GM12878 (cell line): Measurements from ENCODE around the gene BAHD1. TPM values are rescaled to one million over a fixed set of nuclear protein-coding genes. Genes with fewer than 3 reads are reported as not detected.

Experiments
- ATAC-seq: fragments of 200-7000 bp; cut with Tn5 transposase; 3 replicates; pipeline ENCODE4 v1.9.1; 2020; ENCODE audit warnings: mild to moderate bottlenecking, moderate library complexity
- BruUV-seq: library from RNA; stranded (reverse); fragments of 400-500 nt; replicated peaks from 2 replicates; lab custom pipeline; 2021; lab: Mats Ljungman, UMichigan
- CTCF ChIA-PET: fragments of 300-600 bp; sonication (Branson Sonifier 250); formaldehyde crosslinking; extraction: SDS; loops from one replicate; lab custom pipeline; 2021; ENCODE audit warnings: inconsistent platforms; lab: Yijun Ruan, JAX
- POLR2A ChIA-PET: fragments of 350-600 bp; formaldehyde crosslinking; extraction: SDS; loops from one replicate; lab custom pipeline; 2021; ENCODE audit warnings: inconsistent platforms; lab: Charles Lee
- RAD21 ChIA-PET: fragments of 300-600 bp; sonication (Branson Sonifier 250); formaldehyde crosslinking; loops from one replicate; lab custom pipeline; 2023; ENCODE audit warnings: antibody characterized with exemption; ENCODE audit not compliant: unreplicated experiment; lab: Charles Lee
- SMC1A ChIA-PET: fragments of 300-600 bp; sonication (Branson Sonifier 250); formaldehyde crosslinking; loops from one replicate; lab custom pipeline; 2023; ENCODE audit not compliant: unreplicated experiment, uncharacterized antibody; lab: Charles Lee
- DNase-seq: peaks from one replicate; pipeline ENCODE4 v3.0.0-alpha.2; 2011; ENCODE audit warnings: low read depth, low spot score
- FAIRE-seq: peaks from 3 replicates; lab custom pipeline; 2011; peaks lifted over from hg19 to GRCh38; lab: Jason Lieb, UNC
- H2AFZ ChIP-seq: 2 replicates; pipeline ENCODE4 v1.6.0; 2011; ENCODE audit warnings: low read depth, low read length, control low read depth; ENCODE audit not compliant: control insufficient read depth
- H3K27ac ChIP-seq: 2 replicates; pipeline ENCODE4 v1.5.1; 2011; ENCODE audit warnings: control low read depth; ENCODE audit not compliant: control insufficient read depth, insufficient read depth
- H3K27me3 ChIP-seq, 2 experiments: replicated peaks in 1 of 2; 2 replicates each; pipeline versions ENCODE4 v1.6.0 to v1.6.1; 2011; ENCODE audit warnings: low read length in 1 of 2; ENCODE audit not compliant: control insufficient read depth in 2 of 2, insufficient read depth in 2 of 2
- H3K36me3 ChIP-seq, 2 experiments: 2 replicates each; pipeline ENCODE4 v1.5.1; 2011; ENCODE audit warnings: low read length in 1 of 2; ENCODE audit not compliant: control insufficient read depth in 2 of 2, insufficient read depth in 2 of 2
- H3K4me1 ChIP-seq: 2 replicates; pipeline ENCODE4 v1.6.1; 2011; ENCODE audit warnings: mild to moderate bottlenecking, low read length, moderate library complexity, mixed read lengths; ENCODE audit not compliant: control insufficient read depth, insufficient read depth
- H3K4me2 ChIP-seq: 2 replicates; pipeline ENCODE4 v1.6.0; 2011; ENCODE audit warnings: control low read depth; ENCODE audit not compliant: control insufficient read depth, insufficient read depth
- H3K4me3 ChIP-seq: fragments of 200-600 bp; sonication (generic); 2 replicates; pipeline ENCODE4 v1.5.1; 2016
- H3K79me2 ChIP-seq: 2 replicates; pipeline ENCODE4 v1.6.0; 2011; ENCODE audit warnings: low read length; ENCODE audit not compliant: control insufficient read depth, insufficient read depth
- H3K9ac ChIP-seq: 2 replicates; pipeline ENCODE4 v1.8.0; 2011; ENCODE audit warnings: low read length, control low read depth, mixed read lengths; ENCODE audit not compliant: control insufficient read depth, insufficient read depth
- H3K9me3 ChIP-seq: replicated peaks from 3 replicates; pipeline ENCODE4 v1.5.1; 2011; ENCODE audit warnings: mild to moderate bottlenecking, low read length; ENCODE audit not compliant: control insufficient read depth, insufficient read depth
- H4K20me1 ChIP-seq: 2 replicates; pipeline ENCODE4 v1.6.0; 2011; ENCODE audit not compliant: control insufficient read depth, insufficient read depth
- ATF7 ChIP-seq: fragments of 450-650 bp; IDR thresholded peaks from 2 replicates; pipeline ENCODE4 v1.6.1; 2016; ENCODE audit warnings: low read depth, mild to moderate bottlenecking
- DPF2 ChIP-seq: fragments of 450-650 bp; IDR thresholded peaks from 2 replicates; pipeline ENCODE4 v1.6.1; 2017; ENCODE audit warnings: mild to moderate bottlenecking
- ETV6 ChIP-seq, 2 experiments: fragments of 450-650 bp in 1 of 2; IDR thresholded peaks in 1 of 2; conservative IDR thresholded peaks in 1 of 2; 2 replicates each; pipeline ENCODE4 v1.6.1; 2014; ENCODE audit warnings: antibody characterized with exemption in 1 of 2, borderline replicate concordance in 1 of 2, low read depth in 1 of 2, mild to moderate bottlenecking in 1 of 2, moderate library complexity in 1 of 2
- KDM1A ChIP-seq: fragments of 200-600 bp; sonication (generic); IDR thresholded peaks from 2 replicates; pipeline ENCODE4 v1.6.1; 2016; ENCODE audit warnings: borderline replicate concordance
- MEF2B ChIP-seq: fragments of 450-650 bp; IDR thresholded peaks from 2 replicates; pipeline ENCODE4 v1.6.1; 2018; ENCODE audit warnings: mild to moderate bottlenecking, moderate library complexity; ENCODE audit not compliant: partially characterized antibody, poor library complexity, severe bottlenecking
- MTA2 ChIP-seq: fragments of 450-650 bp; IDR thresholded peaks from 2 replicates; pipeline ENCODE4 v1.6.1; 2016; ENCODE audit warnings: low read depth, mild to moderate bottlenecking, moderate library complexity
- NR2F1 ChIP-seq: fragments of 450-650 bp; conservative IDR thresholded peaks from 2 replicates; pipeline ENCODE4 v1.6.1; 2017; ENCODE audit warnings: mild to moderate bottlenecking
- RUNX3 ChIP-seq: IDR thresholded peaks from 2 replicates; pipeline ENCODE4 v1.6.1; 2012; ENCODE audit warnings: low read length, inconsistent platforms
- SKIL ChIP-seq: fragments of 450-650 bp; IDR thresholded peaks from 2 replicates; pipeline ENCODE4 v1.6.1; 2017; ENCODE audit warnings: mild to moderate bottlenecking, low read depth, inconsistent platforms; ENCODE audit not compliant: poor library complexity, severe bottlenecking
- SUPT20H ChIP-seq: IDR thresholded peaks from 2 replicates; pipeline ENCODE4 v1.6.1; 2011; ENCODE audit warnings: low read depth, mild to moderate bottlenecking, low read length, moderate library complexity, borderline replicate concordance; ENCODE audit not compliant: control insufficient read depth
- TAF1 ChIP-seq: IDR thresholded peaks from 2 replicates; pipeline ENCODE4 v1.6.1; 2011; ENCODE audit warnings: mild to moderate bottlenecking, low read depth, low read length, borderline replicate concordance
- ZBED1 ChIP-seq: IDR thresholded peaks from 2 replicates; pipeline ENCODE4 v1.6.1; 2016; ENCODE audit warnings: borderline replicate concordance
- ZBTB40 ChIP-seq: fragments of 450-650 bp; IDR thresholded peaks from 2 replicates; pipeline ENCODE4 v1.6.1; 2016; ENCODE audit warnings: mild to moderate bottlenecking, moderate library complexity, borderline replicate concordance
- ZNF384 ChIP-seq: IDR thresholded peaks from 2 replicates; pipeline ENCODE4 v1.6.1; 2012; ENCODE audit warnings: low read depth, mild to moderate bottlenecking, low read length, improper control_type of control experiment, borderline replicate concordance
- WGBS: methylation state at CpG from one replicate; pipeline ENCODE4 v1.1.6; 2016; ENCODE audit warnings: low lambda C conversion rate; ENCODE audit not compliant: insufficient replicate concordance, insufficient coverage; ENCODE audit errors: missing lambda C conversion rate; 5-methylcytosine and 5-hydroxymethylcytosine counted together
- in situ Hi-C: fragments of 300-500 bp; cut with MboI; formaldehyde crosslinking; loops from 9 replicates; pipeline ENCODE4 v1.14.3; 2018; ENCODE audit warnings: mixed read lengths
- intact Hi-C: fragments of 100-400 bp; cut with micrococcal nuclease; formaldehyde crosslinking; loops from one replicate; pipeline ENCODE4 v1.14.2; 2022; ENCODE audit not compliant: unreplicated experiment
- polyA plus RNA-seq, 11 experiments: library from polyadenylated mRNA; depleted of rRNA in 4 of 11; unstranded in 6 of 11; stranded (reverse) in 5 of 11; fragments of >200 nt; fragmentation: Nextera tagmentation in 4 of 11; fragmentation: Illumina TruSeq in 1 of 11; extraction: Ambion mirVana in 4 of 11; extraction: Trizol in 1 of 11; gene quantifications; 1 replicate in 1 of 11; 2 replicates in 10 of 11; pipeline versions ENCODE4 v1.2.1 to v1.2.3, GENCODE V29; 2011 to 2016; ENCODE audit warnings: inconsistent platforms in 2 of 11, missing spikeins in 2 of 11, low read depth in 1 of 11
- total RNA-seq, 4 experiments: library from RNA; depleted of rRNA in 3 of 4; stranded (reverse); fragments of >200 nt in 3 of 4; fragmentation: Illumina TruSeq in 1 of 4; extraction: Trizol in 1 of 4; gene quantifications; 2 replicates each; pipeline versions ENCODE4 v1.2.1 to v1.2.3, GENCODE V29; 2013 to 2021
- TF ChIP-seq, protein P1 (sequence below): fragments of 450-650 bp; IDR thresholded peaks from 2 replicates; pipeline ENCODE4 v1.6.1; 2016; ENCODE audit warnings: mild to moderate bottlenecking

The BAHD1 gene
- total and polyA plus RNA-seq, 10 of the 15 experiments (the other 5 are each of a cell fraction or from before 2014, with no cell fraction given), result 0.21 to 21.8 (median 5.8) TPM

- H2AFZ ChIP-seq, result no peak overlapping the region
- H3K27ac ChIP-seq, result no peak overlapping the region; the same call in 1 of the 2 replicates
- RAD21 ChIA-PET, result interaction anchor here (0.6 to 2.9 kb wide), 10 partner anchors 9 to 1710 kb away, joined by 3 to 15 read pairs (median 3); partner anchors contain the start of genes BAHD1 and KNSTRN
- H3K79me2 ChIP-seq, result peaks cover 15% of the 10 kb centered on the region
- peak; percentile 90 for FAIRE-seq
- SMC1A ChIA-PET, result interaction anchor here (0.7 to 3.3 kb wide), 9 partner anchors 9 to 134 kb away, joined by 3 to 29 read pairs (median 4); partner anchors contain the start of gene KNSTRN
- no peak for TF ChIP-seq ATF7
- no peak for TF ChIP-seq ETV6 (conservative IDR thresholded peaks at IDR 0.05 in 1 of 2, IDR thresholded peaks at IDR 0.05 in 1 of 2; ENCODE audit: borderline replicate concordance in 1 of 2, low read depth in 1 of 2)
- TF ChIP-seq MTA2, result no peak
- no peak for TF ChIP-seq ZBTB40
- TF ChIP-seq MEF2B, result no peak
- TF ChIP-seq ZBED1, result no peak
- 0 out of 2 replicates have a peak, but pooled peaks have one; percentile 26 for TF ChIP-seq DPF2
- TF ChIP-seq TAF1, result no peak
- TF ChIP-seq, protein P1, sequence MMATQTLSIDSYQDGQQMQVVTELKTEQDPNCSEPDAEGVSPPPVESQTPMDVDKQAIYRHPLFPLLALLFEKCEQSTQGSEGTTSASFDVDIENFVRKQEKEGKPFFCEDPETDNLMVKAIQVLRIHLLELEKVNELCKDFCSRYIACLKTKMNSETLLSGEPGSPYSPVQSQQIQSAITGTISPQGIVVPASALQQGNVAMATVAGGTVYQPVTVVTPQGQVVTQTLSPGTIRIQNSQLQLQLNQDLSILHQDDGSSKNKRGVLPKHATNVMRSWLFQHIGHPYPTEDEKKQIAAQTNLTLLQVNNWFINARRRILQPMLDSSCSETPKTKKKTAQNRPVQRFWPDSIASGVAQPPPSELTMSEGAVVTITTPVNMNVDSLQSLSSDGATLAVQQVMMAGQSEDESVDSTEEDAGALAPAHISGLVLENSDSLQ, result 0 out of 2 replicates have a peak, but pooled peaks have one; percentile 5
- no peak for TF ChIP-seq KDM1A
- peak; percentile 42; the same call in 1 of the 2 replicates for TF ChIP-seq RUNX3
- TF ChIP-seq ZNF384, result no peak
- TF ChIP-seq SUPT20H, result no peak
- TF ChIP-seq NR2F1, result 0 out of 2 replicates have a peak, but pooled peaks have one; percentile 19
- TF ChIP-seq SKIL, result peak; percentile 56
- TF ChIP-seq, all 136 proteins: peak for 5
- Histone ChIP-seq H3K27me3 (no peaks in the 10 kb centered on the region), H3K9ac (no peak overlapping the region), H4K20me1 (no peaks in the 10 kb centered on the region), H3K36me3 (peaks cover 11 to 15% of the 10 kb centered on the region in 2 experiments), H3K4me2 (peak overlapping the region; percentile 51), H3K9me3 (no peaks in the 10 kb centered on the region), H3K4me1 (peaks cover 32% of the 10 kb centered on the region), H3K4me3 (peak overlapping the region; percentile 92)
- in situ Hi-C loops, result no loop called here
- ATAC-seq, result peak; percentile 70
- CTCF ChIA-PET, result interaction anchor here (0.7 to 6.3 kb wide), 11 partner anchors 10 to 359 kb away, joined by 3 to 47 read pairs (median 4); no protein-coding TSS in a partner anchor
- no TSS peak for BruUV-seq
- 17% methylated on average over 8 of the region's 8 CpGs for WGBS
- DNase-seq, result peak; percentile 55
- intact Hi-C loops, result no loop called here
- POLR2A ChIA-PET, result interaction anchor here (0.7 to 2.6 kb wide), 9 partner anchors 9 to 365 kb away, joined by 3 to 12 read pairs (median 4); partner anchors contain the start of genes BAHD1, CCDC32 and KNSTRN
Measured at GRCh38 chr15:40407330-40407990, 33.3 kb upstream of the BAHD1 start.
